HG02623 (cell line): ENCODE measurements around the gene FMN1.

Source experiments
- ATAC-seq: cut with Tn5 transposase; IDR thresholded peaks from one replicate; pipeline ENCODE4 v1.9.1; 2021; ENCODE audit warnings: moderate library complexity; ENCODE audit not compliant: unreplicated experiment

FMN1 gene

GRCh38 chr15:32946210-32946609, 248.3 kb downstream of the FMN1 start:
- no peak for ATAC-seq

- ATAC-seq: no peak
Observed at GRCh38 chr15:32944431-32944830, 250.1 kb downstream of the FMN1 start.

- ATAC-seq: no peak
Observed at GRCh38 chr15:32943711-32944110, 250.8 kb downstream of the FMN1 start.

- ATAC-seq: no peak
Observed at GRCh38 chr15:32942401-32942841, 252.1 kb downstream of the FMN1 start.

- ATAC-seq: no peak
Observed at GRCh38 chr15:32941823-32942222, 252.7 kb downstream of the FMN1 start.

GRCh38 chr15:32936976-32937375, 257.5 kb downstream of the FMN1 start:
- no peak for ATAC-seq

- no peak for ATAC-seq
Observed at GRCh38 chr15:32936283-32936918, 258.1 kb downstream of the FMN1 start.

DNA sequence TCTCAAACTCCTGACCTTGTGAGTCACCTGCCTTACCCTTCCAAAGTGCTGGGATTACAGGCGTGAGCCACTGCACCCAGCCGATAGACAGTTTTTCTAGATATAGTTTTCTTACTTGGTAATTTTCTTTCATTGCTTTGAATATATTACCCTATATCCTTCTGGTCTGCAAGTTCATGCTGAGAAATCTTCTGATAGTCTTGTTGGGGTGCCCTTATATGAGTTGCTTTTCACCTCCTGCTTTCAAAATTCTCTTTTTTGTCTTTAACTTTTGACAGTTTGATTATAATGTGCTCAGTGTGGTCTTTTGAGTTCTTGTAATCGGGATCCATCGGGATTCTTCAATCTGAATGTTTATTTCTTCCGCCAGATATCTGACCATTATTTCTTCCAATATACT, 259.4 kb downstream of the FMN1 start:
- ATAC-seq: no peak

GRCh38 chr15:32933236-32933635, 261.3 kb downstream of the FMN1 start:
- no peak for ATAC-seq

DNA sequence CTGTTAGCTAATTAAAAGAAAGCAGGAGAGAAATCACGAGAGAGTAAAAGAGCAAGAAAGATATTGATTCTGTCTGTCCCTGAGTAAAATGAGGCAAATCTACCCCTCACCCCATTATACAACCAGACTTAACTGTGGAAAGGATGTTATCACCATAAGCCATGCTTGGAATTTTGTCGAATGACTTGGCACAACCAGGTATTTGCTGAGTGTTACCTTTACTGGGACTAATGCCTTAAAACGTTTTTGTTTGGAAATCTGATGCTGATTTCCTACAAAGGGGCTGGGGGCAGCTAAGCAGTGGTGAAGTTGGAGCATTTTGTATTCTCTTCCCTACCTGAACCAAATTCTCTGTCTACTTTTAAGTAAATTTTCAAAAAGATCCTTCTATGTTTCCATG, 265.6 kb downstream of the FMN1 start:
- no peak for ATAC-seq

GRCh38 chr15:32927124-32927523, 267.4 kb downstream of the FMN1 start:
- ATAC-seq: no peak

DNA sequence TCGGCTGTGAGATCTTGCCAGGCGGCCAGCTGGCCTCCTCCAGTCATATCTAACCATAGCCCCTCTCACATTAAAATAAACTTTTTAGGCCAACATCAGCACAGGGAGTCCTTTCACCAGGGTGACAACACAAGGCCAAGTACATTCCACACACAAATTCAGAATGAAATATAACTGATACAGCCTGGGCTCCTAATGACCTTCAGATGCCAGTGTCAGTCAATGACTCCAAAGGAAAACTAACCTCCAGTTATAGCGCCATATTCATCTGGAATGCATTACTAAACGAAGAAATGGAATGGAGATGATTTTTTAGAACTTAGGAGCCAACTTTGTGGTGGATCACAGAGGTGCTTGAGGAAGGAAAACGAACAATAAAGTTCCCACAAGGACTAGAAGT, 271.3 kb downstream of the FMN1 start:
- ATAC-seq: no peak

DNA sequence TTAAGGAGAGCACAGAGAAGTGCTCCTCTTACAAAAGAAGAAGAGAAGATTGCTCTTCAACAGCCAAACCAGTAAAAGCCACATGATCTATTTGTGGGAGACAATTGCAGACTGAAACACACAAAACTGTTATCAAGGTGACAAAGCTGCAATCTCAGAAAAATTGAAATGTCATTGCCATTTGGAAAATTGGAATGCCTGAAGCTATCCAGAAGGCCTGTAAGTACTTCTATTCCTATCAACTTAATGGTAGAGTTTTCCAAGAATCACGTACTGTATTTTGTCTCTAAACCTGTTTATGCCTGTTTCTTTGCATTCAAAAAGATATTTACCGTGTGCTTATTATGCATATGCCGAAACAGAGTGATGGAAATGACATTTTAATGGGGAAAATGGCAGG, 272.0 kb downstream of the FMN1 start:
- no peak for ATAC-seq

GRCh38 chr15:32919749-32920414, 274.6 kb downstream of the FMN1 start:
- no peak for ATAC-seq

DNA sequence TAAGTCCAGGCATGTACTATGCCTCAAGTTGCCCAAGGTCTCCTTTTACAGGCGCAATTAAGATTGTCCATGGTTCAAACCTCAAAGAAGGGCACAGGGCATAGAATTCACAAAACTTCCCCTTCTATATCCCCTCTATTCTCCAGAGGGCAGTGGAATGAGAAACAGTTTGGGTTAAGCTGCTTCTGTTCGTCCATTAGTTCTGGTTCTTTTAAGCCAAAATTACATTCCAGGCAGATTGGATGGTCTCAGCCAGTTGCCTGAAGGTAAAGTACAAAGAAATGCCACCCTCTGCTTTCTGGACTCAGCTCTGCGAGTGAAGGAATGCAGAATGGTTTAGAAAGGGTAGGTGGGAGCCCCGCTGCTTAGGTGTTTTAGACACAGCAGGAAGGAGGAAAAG, 276.0 kb downstream of the FMN1 start:
- no peak for ATAC-seq

- no peak for ATAC-seq
Observed at GRCh38 chr15:32910839-32911238, 283.7 kb downstream of the FMN1 start.

DNA sequence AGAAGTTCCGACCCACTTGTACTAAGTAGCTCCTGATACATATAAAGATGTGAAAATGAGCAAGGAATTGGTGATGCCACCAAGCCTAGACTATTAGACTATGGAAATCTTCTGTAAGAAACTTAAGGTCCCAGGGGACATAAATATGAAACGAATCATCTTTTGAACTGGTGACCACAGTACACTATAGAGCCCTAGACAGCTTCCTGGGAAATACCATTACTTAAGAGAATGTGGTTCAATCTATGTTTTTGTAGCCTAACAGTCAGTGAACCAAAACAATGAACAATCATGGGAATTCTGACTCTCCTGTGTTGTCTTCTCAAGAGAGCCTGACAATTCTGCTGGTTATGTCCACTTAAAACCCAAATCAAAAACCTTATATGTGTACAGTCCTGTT, 285.1 kb downstream of the FMN1 start:
- no peak for ATAC-seq

- ATAC-seq: peak; percentile 6
Observed at GRCh38 chr15:32908872-32909271, 285.6 kb downstream of the FMN1 start.

- ATAC-seq: peak; percentile 86
Observed at GRCh38 chr15:32908135-32908801, 286.2 kb downstream of the FMN1 start.

DNA sequence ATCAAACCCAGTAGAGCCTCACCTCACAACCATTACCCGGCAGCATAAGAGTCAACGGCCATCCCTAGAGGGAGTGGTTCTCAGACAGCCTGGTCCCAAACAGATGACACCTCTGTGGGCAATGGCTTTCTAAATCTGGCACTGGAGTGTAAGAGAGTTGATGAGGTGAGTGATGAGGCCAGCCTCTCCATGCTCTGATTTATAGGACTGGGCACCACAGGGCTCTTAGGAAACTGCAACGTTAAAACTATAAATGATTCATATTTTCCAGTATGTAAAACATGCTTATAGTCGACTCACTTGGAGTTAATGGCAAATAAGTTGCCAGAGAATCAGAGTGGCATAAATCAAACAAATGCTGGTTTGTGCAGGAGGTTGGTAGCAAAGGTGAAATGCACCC, 289.0 kb downstream of the FMN1 start:
- ATAC-seq: no peak

GRCh38 chr15:32904448-32904847, 290.1 kb downstream of the FMN1 start:
- ATAC-seq: no peak

DNA sequence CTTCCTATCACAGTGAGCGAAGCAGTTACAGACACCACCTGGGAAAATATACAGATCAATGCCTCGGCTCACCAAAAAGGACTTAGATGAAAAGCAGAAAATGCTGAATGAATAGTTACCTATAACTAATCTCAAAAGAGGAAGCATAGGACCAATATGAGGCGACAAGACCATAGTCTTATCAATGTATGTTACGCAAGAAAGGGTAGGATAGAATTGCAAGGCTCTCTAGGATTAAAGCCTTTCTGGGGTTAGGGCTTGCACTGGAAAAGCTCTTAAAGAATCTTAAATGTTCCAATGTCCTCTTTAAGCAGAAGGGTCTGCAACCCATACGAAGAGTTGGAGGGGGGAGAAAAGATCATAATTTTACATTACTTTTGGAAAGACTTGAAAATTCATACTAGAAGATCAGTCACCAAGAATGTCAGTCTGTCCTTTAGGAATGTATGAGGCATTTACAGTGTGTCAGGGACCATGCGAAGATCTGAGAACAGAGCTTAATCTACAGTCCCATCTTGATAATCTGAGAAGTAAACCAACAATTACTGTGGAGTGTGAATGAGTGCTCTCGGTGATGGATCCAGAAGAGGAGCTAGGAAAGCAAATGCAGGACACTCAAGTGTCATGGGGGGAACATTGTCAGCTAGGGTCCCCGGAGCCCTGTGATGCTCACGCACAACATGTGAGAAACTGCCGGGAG, 290.8 kb downstream of the FMN1 start:
- ATAC-seq: no peak
